ENCODE measurements around the gene TIGIT. TPM values are rescaled to one million over a fixed set of nuclear protein-coding genes. Genes with fewer than 3 reads are reported as not detected.

TIGIT gene
- total RNA-seq, 4 donors from 2014 or later, result 0.11 to 0.98 (median 0.40) TPM; not detected in 1

DNA sequence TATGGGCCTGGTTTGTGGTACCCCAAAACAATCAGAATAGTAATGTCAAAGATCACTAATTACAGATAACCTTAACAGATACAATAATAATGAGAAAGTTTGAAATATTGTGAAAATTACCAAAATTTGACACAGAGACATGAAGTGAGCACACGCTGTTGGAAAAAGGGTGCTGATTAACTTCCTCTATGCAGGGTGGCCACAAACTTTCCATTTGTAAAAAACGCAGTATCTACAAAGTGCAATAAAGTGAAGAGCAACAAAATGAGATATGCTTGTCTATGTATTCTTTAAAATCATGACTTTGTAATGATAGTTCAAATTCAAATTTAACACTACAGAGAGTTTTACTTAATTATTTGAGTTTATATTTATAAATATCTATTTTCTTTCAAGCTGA is 7.6 kb upstream of the TIGIT start:
- Histone ChIP-seq H3K9me3 (no peaks in the 10 kb centered on the region), H3K36me3 (no peaks in the 10 kb centered on the region), H3K27me3 (no peaks in the 10 kb centered on the region), H3K4me3 (replicated peaks in 1 of 3) (no peak overlapping the region), H3K4me1 (no peaks in the 10 kb centered on the region), H3K27ac (no peak overlapping the region)
- 88 to 93% methylated on average over 2 of the region's 2 CpGs for WGBS, 2 donors
- intact Hi-C loops (cut with DNase I), result no loop called here
- DNase-seq, result no peak
- TF ChIP-seq, protein P1, sequence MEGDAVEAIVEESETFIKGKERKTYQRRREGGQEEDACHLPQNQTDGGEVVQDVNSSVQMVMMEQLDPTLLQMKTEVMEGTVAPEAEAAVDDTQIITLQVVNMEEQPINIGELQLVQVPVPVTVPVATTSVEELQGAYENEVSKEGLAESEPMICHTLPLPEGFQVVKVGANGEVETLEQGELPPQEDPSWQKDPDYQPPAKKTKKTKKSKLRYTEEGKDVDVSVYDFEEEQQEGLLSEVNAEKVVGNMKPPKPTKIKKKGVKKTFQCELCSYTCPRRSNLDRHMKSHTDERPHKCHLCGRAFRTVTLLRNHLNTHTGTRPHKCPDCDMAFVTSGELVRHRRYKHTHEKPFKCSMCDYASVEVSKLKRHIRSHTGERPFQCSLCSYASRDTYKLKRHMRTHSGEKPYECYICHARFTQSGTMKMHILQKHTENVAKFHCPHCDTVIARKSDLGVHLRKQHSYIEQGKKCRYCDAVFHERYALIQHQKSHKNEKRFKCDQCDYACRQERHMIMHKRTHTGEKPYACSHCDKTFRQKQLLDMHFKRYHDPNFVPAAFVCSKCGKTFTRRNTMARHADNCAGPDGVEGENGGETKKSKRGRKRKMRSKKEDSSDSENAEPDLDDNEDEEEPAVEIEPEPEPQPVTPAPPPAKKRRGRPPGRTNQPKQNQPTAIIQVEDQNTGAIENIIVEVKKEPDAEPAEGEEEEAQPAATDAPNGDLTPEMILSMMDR (IDR thresholded peaks at IDR 0.05), result no peak
- no peak for TF ChIP-seq POLR2A (IDR thresholded peaks at IDR 0.05)

DNA sequence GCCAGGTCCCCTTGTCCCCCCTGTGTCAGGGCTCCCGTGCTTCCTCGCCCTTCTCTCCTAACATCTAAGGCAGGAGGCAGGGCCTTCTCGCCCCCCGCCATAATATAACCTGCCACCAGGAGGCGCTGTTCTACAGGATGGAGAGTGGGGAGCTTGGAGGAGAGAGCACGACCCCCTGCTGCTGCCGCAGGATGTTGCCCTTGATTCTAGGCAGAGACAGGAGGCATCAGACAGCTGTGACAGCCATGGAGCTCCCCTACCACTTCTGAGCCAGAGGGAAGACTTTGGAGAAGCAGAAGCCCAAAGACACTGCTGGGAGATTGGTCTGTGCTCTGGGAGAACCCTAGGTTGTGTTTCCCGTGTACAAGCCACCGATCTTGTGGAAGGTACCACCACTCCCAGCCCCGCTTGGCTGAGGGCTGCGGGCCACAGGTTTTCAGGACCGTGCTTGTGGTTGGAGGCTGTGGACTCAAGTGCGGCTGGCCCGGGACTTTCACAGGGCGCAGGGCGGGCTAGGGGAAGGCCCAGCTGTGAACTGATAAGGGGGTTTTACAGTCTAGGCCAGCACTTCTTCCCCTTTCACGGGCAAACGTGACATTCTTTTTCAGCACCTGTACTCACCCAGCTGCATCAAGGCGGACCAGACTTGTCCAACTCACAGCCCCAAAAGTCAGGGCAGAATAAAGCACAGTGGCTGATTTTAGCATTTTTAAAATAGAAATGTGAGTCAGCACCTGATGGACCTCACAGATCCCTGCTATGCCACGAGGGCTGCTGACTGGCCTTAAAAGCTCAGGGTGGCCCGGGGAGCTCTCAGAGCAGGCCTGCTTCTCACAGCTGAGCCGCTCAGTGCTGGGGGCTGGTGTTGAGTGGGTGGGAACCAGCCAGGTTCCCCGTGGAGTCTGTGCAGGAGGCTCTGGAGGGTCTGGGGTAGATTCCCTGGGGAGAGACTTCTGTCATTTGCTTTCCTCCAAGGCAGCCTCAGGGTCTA is 2.6 kb upstream of the TIGIT start:
- no peaks in the 10 kb centered on the region for H3K36me3 ChIP-seq
- peak; percentile 42 to 64 for DNase-seq
- intact Hi-C loops (cut with DNase I), result no loop called here
- no peaks in the 10 kb centered on the region for H3K4me1 ChIP-seq
- TF ChIP-seq, protein P1 (IDR thresholded peaks at IDR 0.05), result peak; percentile 38 to 65 (median 55)
- TF ChIP-seq POLR2A (IDR thresholded peaks at IDR 0.05), result no peak
- H3K9me3 ChIP-seq, result no peaks in the 10 kb centered on the region
- no peaks in the 10 kb centered on the region for H3K27me3 ChIP-seq
- no peak overlapping the region for H3K4me3 ChIP-seq (replicated peaks in 1 of 3)
- no peak overlapping the region for H3K27ac ChIP-seq
- WGBS, 2 donors, result 49 to 68% methylated on average over 12 to 23 of the region's 23 CpGs

DNA sequence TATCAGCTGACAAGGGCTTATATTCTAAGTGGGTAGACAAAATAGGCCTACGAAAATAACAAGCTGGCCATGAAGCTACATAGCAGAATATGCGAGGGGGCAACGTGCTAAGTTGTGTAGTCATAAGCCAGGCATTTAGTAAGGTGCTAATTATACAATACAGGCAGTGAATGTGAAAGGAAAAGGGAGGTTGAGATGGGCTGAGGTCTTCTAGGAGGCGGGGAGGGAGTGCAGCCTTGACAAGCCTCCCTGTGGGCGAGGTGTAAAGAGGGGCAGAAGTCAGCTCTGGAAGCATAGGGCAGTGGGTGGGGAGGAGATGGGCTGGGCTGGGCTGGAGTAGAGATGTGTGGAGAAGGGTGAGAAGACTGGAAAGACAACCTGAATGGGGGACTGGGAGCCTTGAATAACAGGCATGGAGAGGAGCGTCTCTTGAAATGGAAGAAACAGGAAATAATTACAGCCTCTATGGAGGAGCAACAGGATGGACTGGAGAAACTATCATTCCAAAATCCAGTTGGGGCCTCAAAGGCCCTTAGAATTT is 1.2 kb downstream of the TIGIT start:
- Histone ChIP-seq H3K27ac (no peak overlapping the region), H3K9me3 (no peaks in the 10 kb centered on the region), H3K36me3 (no peaks in the 10 kb centered on the region), H3K27me3 (no peaks in the 10 kb centered on the region), H3K4me3 (replicated peaks in 1 of 3) (no peak overlapping the region), H3K4me1 (no peaks in the 10 kb centered on the region)
- no peak for TF ChIP-seq POLR2A (IDR thresholded peaks at IDR 0.05)
- TF ChIP-seq, protein P1 (IDR thresholded peaks at IDR 0.05), result no peak
- intact Hi-C loops (cut with DNase I), result no loop called here
- 87 to 88% methylated on average over 6 of the region's 6 CpGs for whole genome bisulfite sequencing, 2 donors
- DNase-seq, result no peak

DNA sequence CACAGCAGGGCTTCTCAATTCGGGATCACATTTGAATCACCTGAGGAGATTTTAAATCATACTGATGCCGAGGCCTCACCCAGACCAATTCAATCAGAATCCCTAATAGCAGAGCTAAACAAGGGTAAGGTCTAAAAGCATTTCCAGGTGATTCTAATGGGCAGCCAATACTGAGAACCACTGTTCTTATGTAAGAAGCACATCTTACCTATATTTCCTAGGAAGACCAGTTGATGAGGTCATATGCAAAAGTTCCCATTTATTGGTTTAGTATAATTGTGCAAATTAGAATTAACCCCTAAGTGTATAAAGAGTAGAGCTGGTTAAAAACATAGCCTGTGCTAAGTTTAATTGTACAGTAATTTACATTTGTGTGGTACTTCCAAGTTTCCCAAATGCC is 2.1 kb downstream of the TIGIT start:
- H3K36me3 ChIP-seq, result no peaks in the 10 kb centered on the region
- H3K4me3 ChIP-seq (replicated peaks in 1 of 3), result no peak overlapping the region
- TF ChIP-seq, protein P1 (IDR thresholded peaks at IDR 0.05), result no peak
- DNase-seq, result no peak
- intact Hi-C loops (cut with DNase I), result no loop called here
- no peaks in the 10 kb centered on the region for H3K9me3 ChIP-seq
- H3K27ac ChIP-seq, result no peak overlapping the region
- no peaks in the 10 kb centered on the region for H3K27me3 ChIP-seq
- no peaks in the 10 kb centered on the region for H3K4me1 ChIP-seq
- 81 to 100% methylated on average over 2 of the region's 2 CpGs for WGBS, 2 donors

DNA sequence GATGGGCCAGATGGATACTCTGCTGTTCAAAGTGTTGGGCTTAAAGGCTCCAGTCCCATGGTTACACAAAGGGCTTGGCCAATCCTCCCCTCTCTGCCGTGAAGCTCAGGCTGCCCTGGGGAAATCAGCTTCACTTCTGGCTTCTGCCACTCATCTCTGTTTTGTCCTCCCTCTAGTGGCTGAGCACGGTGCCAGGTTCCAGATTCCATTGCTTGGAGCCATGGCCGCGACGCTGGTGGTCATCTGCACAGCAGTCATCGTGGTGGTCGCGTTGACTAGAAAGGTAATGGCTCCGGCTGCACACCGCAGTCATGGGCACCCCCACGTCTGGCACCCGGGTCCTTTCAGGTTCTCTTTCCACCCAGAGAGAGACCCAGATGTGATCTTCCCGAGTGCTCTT is 5.6 kb downstream of the TIGIT start:
- peak; percentile 25 to 48 for DNase-seq
- Histone ChIP-seq H3K4me1 (no peaks in the 10 kb centered on the region), H3K4me3 (replicated peaks in 1 of 3) (no peak overlapping the region), H3K36me3 (no peaks in the 10 kb centered on the region), H3K27ac (no peak overlapping the region), H3K27me3 (no peaks in the 10 kb centered on the region), H3K9me3 (no peaks in the 10 kb centered on the region)
- WGBS, 2 donors, result 71 to 87% methylated on average over 13 of the region's 13 CpGs
- intact Hi-C loops (cut with DNase I), result no loop called here
- TF ChIP-seq, protein P1 (IDR thresholded peaks at IDR 0.05), result peak in 3 of 6 experiments; percentile 32 to 48 (median 47)
- TF ChIP-seq POLR2A (IDR thresholded peaks at IDR 0.05), result no peak
